ENCODE results near the gene NEK4. TPM values are rescaled to one million over a fixed set of nuclear protein-coding genes. Genes with fewer than 3 reads are reported as not detected.
A peak's percentile ranks its signal among the peaks of the same experiment; 100 is the strongest.

Gene NEK4
- polyA plus RNA-seq, 1 of the 3 experiments (the other 2 are of a cell fraction) = 8.8 TPM

DNA sequence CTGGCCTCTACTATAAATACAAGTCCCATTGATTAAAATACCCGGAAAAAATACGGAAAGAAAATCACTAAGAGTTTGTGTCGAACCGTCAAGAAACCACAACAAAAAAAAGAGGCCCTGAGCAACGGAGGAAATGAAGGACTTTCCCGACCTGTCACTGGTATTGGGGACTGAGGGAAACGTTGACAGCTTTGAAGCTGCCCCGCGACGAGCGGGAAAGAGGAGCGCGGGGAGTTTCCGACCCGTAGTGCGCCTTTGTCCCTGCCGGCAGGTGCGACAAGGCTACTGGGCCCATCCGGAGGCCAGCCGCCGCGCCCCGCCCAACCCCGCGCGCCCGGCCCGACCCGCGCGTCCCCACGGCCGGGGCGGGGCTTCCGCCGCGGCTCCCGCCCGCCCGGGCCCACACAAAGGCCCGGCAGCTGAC lies 85.4 kb downstream of the NEK4 start (continued):
- TF ChIP-seq IRF3 (IDR thresholded peaks at IDR 0.05; ENCODE audit: low read depth, low read length) = no peak

DNA sequence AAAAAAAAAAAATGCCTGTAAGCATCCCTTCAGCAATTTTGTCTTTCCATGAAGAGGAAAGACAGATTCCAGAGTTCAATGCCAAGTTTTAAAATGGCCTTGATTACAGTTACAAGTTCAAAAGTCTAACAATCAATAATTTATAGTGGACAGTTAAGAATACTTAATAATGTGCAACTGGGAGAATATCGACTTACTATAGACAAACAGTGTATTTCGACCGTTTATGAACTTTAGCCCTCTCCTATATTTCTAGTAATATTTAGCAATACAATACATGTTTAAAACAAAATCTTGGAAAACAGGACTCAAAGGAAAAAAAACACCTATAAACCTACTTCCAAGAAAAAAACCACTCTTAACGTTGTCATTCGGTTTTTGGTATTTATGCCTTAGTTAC lies 86.6 kb downstream of the NEK4 start:
- peaks cover 0 to 13% of the 10 kb centered on the region in 2 experiments; a peak in 2 of 4 replicates for H3K4me1 ChIP-seq (ENCODE audit: control insufficient read depth in 1 of 2, insufficient read depth in 2 of 2, low read depth in 1 of 2, low read length in 1 of 2)

More for the DNA sequence above, 86.6 kb downstream of the NEK4 start:
- Histone ChIP-seq H3K27ac (ENCODE audit: low read depth in 2 of 2, low read length in 1 of 2) (peak overlapping the region; percentile 86 to 87), H3K9me2 (no peaks in the 10 kb centered on the region), H3K4me2 (peak overlapping the region; percentile 80), H2AFZ (ENCODE audit: low read depth) (no peak overlapping the region; the same call in 1 of the 2 replicates), H3K79me2 (ENCODE audit: insufficient read depth) (peaks cover 96% of the 10 kb centered on the region), H4K20me1 (ENCODE audit: insufficient read depth) (no peaks in the 10 kb centered on the region), H3F3A (replicated peaks; ENCODE audit: insufficient read depth) (peaks cover 9% of the 10 kb centered on the region), H3K36me3 (replicated peaks in 1 of 2; ENCODE audit: control insufficient read depth in 1 of 2, insufficient read depth in 2 of 2, low read length in 1 of 2) (peaks cover 41 to 46% of the 10 kb centered on the region in 2 experiments), H3K27me3 (ENCODE audit: insufficient read depth) (no peaks in the 10 kb centered on the region), H3K4me3 (ENCODE audit: low read depth in 2 of 2, low read length in 1 of 2) (peak overlapping the region; percentile 88 to 95; a peak in 3 of 4 replicates), H3K9ac (peak overlapping the region; percentile 96), H3K9me3 (no peaks in the 10 kb centered on the region)
- TF ChIP-seq MXI1 (IDR thresholded peaks at IDR 0.05; ENCODE audit: low read depth, low read length) (no peak), YY1 (IDR thresholded peaks at IDR 0.05; ENCODE audit: low read depth) (no peak), SMC3 (IDR thresholded peaks at IDR 0.05; ENCODE audit: low read depth, low read length) (no peak), REST (IDR thresholded peaks at IDR 0.05; ENCODE audit: low read depth, low read length) (no peak), FOSL2 (IDR thresholded peaks at IDR 0.05; ENCODE audit: borderline replicate concordance, low read depth) (no peak), RXRA (IDR thresholded peaks at IDR 0.05; ENCODE audit: borderline replicate concordance, low read depth) (no peak), CHD2 (IDR thresholded peaks at IDR 0.05; ENCODE audit: low read length, partially characterized antibody) (no peak), GABPA (IDR thresholded peaks at IDR 0.05; ENCODE audit: low read depth) (no peak), USF2 (IDR thresholded peaks at IDR 0.05; ENCODE audit: borderline replicate concordance, low read depth, low read length) (no peak), POLR2AphosphoS5 (IDR thresholded peaks at IDR 0.05; ENCODE audit: low read depth, low read length) (no peak), TCF12 (IDR thresholded peaks at IDR 0.05) (no peak), FOXJ3 (CRISPR knock-in tag; IDR thresholded peaks at IDR 0.05) (no peak), TEAD4 (IDR thresholded peaks at IDR 0.05; ENCODE audit: borderline replicate concordance, insufficient read depth) (no peak), SIN3A (IDR thresholded peaks at IDR 0.05; ENCODE audit: borderline replicate concordance, low read depth, low read length) (no peak), EZH2phosphoT487 (IDR thresholded peaks at IDR 0.05; ENCODE audit: borderline replicate concordance, low read depth) (no peak), RAD21 (IDR thresholded peaks at IDR 0.05; ENCODE audit: low read length) (no peak), FOXM1 (IDR thresholded peaks at IDR 0.05; ENCODE audit: low read depth) (no peak), GATA2 (CRISPR knock-in tag; IDR thresholded peaks at IDR 0.05) (no peak)
- 46% methylated on average over 5 of the region's 5 CpGs for WGBS (ENCODE audit: low lambda C conversion rate)
- CTCF ChIA-PET = no interaction called here
- no peak for DNase-seq
- POLR2A ChIA-PET = interaction anchor here (0.7 kb wide), 1 partner anchor 211 kb away, joined by 3 read pairs; no protein-coding TSS in a partner anchor
